Trophoblast cell (in vitro differentiated cells and primary cell): ENCODE measurements around the gene THOP1.
"Not testable (repeated sequence)": the region's sequence is repeated elsewhere in the genome, so short reads cannot be mapped to it uniquely, and the experiment has no call there.

Experiments
- DNase-seq, 2 donors: peaks; one replicate each; pipeline ENCODE4 v3.0.0-alpha.2; 2016
- H2AFZ ChIP-seq: 2 replicates; pipeline ENCODE4 v1.6.1; 2013; ENCODE audit warnings: low read length, moderate library complexity, mild to moderate bottlenecking; ENCODE audit not compliant: insufficient read depth, poor library complexity
- H2AK5ac ChIP-seq: 2 replicates; pipeline ENCODE4 v1.6.1; 2013; ENCODE audit warnings: mild to moderate bottlenecking, low read length
- H2BK120ac ChIP-seq: 2 replicates; pipeline ENCODE4 v1.6.1; 2013; ENCODE audit warnings: low read length, mild to moderate bottlenecking, moderate library complexity; ENCODE audit not compliant: insufficient read depth, poor library complexity
- H2BK12ac ChIP-seq: 2 replicates; pipeline ENCODE4 v1.6.1; 2013; ENCODE audit warnings: mild to moderate bottlenecking, low read length, moderate library complexity
- H2BK5ac ChIP-seq: 2 replicates; pipeline ENCODE4 v1.6.1; 2013; ENCODE audit warnings: low read length, low read depth, moderate library complexity, mild to moderate bottlenecking; ENCODE audit not compliant: poor library complexity
- H3K14ac ChIP-seq: 2 replicates; pipeline ENCODE4 v1.6.1; 2013; ENCODE audit warnings: mild to moderate bottlenecking, low read length
- H3K18ac ChIP-seq: 2 replicates; pipeline ENCODE4 v1.6.1; 2013; ENCODE audit warnings: mild to moderate bottlenecking, low read length
- H3K23ac ChIP-seq: 2 replicates; pipeline ENCODE4 v1.6.1; 2013; ENCODE audit warnings: low read length
- H3K27ac ChIP-seq: 2 replicates; pipeline ENCODE4 v1.5.1; 2013; ENCODE audit warnings: low read depth, mild to moderate bottlenecking, inconsistent platforms, low read length, moderate library complexity
- H3K27me3 ChIP-seq: 2 replicates; pipeline ENCODE4 v1.6.1; 2013; ENCODE audit warnings: inconsistent platforms, mild to moderate bottlenecking, low read length, moderate library complexity; ENCODE audit not compliant: insufficient read depth
- H3K36me3 ChIP-seq, 2 experiments: 1 replicate in 1 of 2; 2 replicates in 1 of 2; pipeline ENCODE4 v1.6.1; 2013; ENCODE audit warnings: low read length in 2 of 2, mild to moderate bottlenecking in 2 of 2, moderate library complexity in 1 of 2; ENCODE audit not compliant: insufficient read depth in 2 of 2, control insufficient read depth in 1 of 2
- H3K4ac ChIP-seq: 2 replicates; pipeline ENCODE4 v1.6.1; 2013; ENCODE audit warnings: low read depth, mild to moderate bottlenecking, low read length, moderate library complexity
- H3K4me1 ChIP-seq, 2 experiments: 1 replicate in 1 of 2; 2 replicates in 1 of 2; pipeline ENCODE4 v1.6.1; 2013; ENCODE audit warnings: low read length in 2 of 2, mild to moderate bottlenecking in 2 of 2, moderate library complexity in 1 of 2; ENCODE audit not compliant: insufficient read depth in 2 of 2, control insufficient read depth in 1 of 2
- H3K4me2 ChIP-seq: 2 replicates; pipeline ENCODE4 v1.6.1; 2013; ENCODE audit warnings: inconsistent platforms, mild to moderate bottlenecking, low read length, moderate library complexity
- H3K4me3 ChIP-seq: 2 replicates; pipeline ENCODE4 v1.5.1; 2013; ENCODE audit warnings: mild to moderate bottlenecking, low read depth, low read length, inconsistent platforms
- H3K79me1 ChIP-seq: one replicate; pipeline ENCODE4 v1.6.1; 2013; ENCODE audit warnings: low read length
- H3K79me2 ChIP-seq: 2 replicates; pipeline ENCODE4 v1.6.1; 2013; ENCODE audit warnings: low read length, mild to moderate bottlenecking; ENCODE audit not compliant: control insufficient read depth, insufficient read depth, poor library complexity
- H3K9ac ChIP-seq: 2 replicates; pipeline ENCODE4 v1.6.1; 2013; ENCODE audit warnings: mild to moderate bottlenecking, low read length
- H3K9me3 ChIP-seq: 2 replicates; pipeline ENCODE4 v1.6.1; 2013; ENCODE audit warnings: low read depth, mild to moderate bottlenecking, control low read depth, inconsistent platforms, low read length; ENCODE audit not compliant: insufficient read depth
- H4K12ac ChIP-seq: 2 replicates; pipeline ENCODE4 v1.6.1; 2013; ENCODE audit warnings: low read depth, mild to moderate bottlenecking, low read length, moderate library complexity
- H4K8ac ChIP-seq: 2 replicates; pipeline ENCODE4 v1.6.1; 2013; ENCODE audit warnings: low read depth, mild to moderate bottlenecking, low read length, moderate library complexity
- H4K91ac ChIP-seq: one replicate; pipeline ENCODE4 v1.6.1; 2013; ENCODE audit warnings: low read depth, mild to moderate bottlenecking, low read length, moderate library complexity
- WGBS: extraction: QIAGEN DNeasy Blood & Tissue Kit; methylation state at CpG from one replicate; pipeline ENCODE4 v1.1.7; 2013; ENCODE audit warnings: missing lambda C conversion rate; ENCODE audit not compliant: insufficient read length, insufficient coverage; ENCODE audit errors: extremely low coverage; 5-methylcytosine and 5-hydroxymethylcytosine counted together

Gene THOP1

DNA sequence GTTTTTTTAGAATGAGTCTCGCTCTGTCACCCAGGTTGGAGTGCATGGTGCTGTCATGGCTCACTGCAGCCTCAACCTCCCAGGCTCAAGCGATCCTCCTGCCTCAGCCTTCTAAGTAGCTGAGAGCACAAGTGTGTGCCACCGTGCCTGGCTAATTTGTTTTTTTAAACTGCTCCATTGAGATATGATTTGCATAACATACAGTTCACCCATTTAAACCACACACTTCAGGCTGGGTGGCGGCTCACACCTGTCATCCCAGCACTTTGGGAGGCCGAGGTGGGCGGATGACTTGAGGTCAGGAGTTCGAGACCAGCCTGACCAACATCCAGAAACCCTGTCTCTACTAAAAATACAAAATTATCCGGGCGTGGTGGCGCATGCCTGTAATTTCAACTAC, 7.4 kb downstream of the THOP1 start:
- H2BK120ac ChIP-seq, H4K12ac ChIP-seq, H4K91ac ChIP-seq, H3K9ac ChIP-seq, H4K8ac ChIP-seq, H3K23ac ChIP-seq, H3K18ac ChIP-seq, H3K4me3 ChIP-seq, H3K27ac ChIP-seq, H2AK5ac ChIP-seq, DNase-seq, H3K4ac ChIP-seq, H2BK12ac ChIP-seq, H3K27me3 ChIP-seq, H3K9me3 ChIP-seq, H3K79me1 ChIP-seq, H3K79me2 ChIP-seq, H3K14ac ChIP-seq, H2BK5ac ChIP-seq, H2AFZ ChIP-seq, H3K4me2 ChIP-seq, H3K4me1 ChIP-seq: not testable (repeated sequence)
- no CpG with 5 or more reads among the region's 10 CpGs for WGBS
- H3K36me3 ChIP-seq = peaks cover 69 to 79% of the 10 kb centered on the region in 2 experiments

DNA sequence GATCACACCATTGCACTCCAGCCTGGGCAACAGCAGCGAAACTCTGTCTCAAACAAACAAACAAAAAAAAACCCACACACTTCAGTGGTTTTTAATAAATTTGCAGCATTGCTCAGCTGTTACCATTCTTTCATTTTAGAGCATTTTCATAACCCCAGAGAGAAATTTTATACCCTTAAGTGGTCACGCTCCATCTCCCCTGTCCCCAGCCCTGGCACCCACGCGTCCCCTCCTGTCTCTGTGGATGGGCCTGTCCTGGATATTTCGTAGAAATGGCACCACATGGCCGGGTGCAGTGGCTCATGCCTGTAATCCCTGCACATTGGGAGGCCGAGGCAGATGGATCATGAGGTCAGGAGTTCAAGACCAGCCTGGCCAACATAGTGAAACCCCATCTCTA, 7.8 kb downstream of the THOP1 start:
- WGBS = no CpG with 5 or more reads among the region's 7 CpGs
- H3K36me3 ChIP-seq = peaks cover 69 to 80% of the 10 kb centered on the region in 2 experiments
- H3K23ac ChIP-seq = no peak overlapping the region
- H2BK12ac ChIP-seq = no peak overlapping the region
- H2AK5ac ChIP-seq = no peak overlapping the region
- H3K18ac ChIP-seq = no peak overlapping the region
- peaks cover 3% of the 10 kb centered on the region for H3K9me3 ChIP-seq
- no peak overlapping the region for H3K9ac ChIP-seq
- H3K4ac ChIP-seq = no peak overlapping the region
- no peak overlapping the region for H3K27ac ChIP-seq
- H2BK5ac ChIP-seq = no peak overlapping the region
- H4K91ac ChIP-seq = no peak overlapping the region
- peaks cover 0 to under 1% of the 10 kb centered on the region in 2 experiments for H3K4me1 ChIP-seq
- H2BK120ac ChIP-seq = no peak overlapping the region
- no peak overlapping the region for H4K12ac ChIP-seq
- H4K8ac ChIP-seq = no peak overlapping the region
- H3K4me2 ChIP-seq = no peak overlapping the region
- H3K79me2 ChIP-seq = no peaks in the 10 kb centered on the region
- DNase-seq = no peak
- no peaks in the 10 kb centered on the region for H3K79me1 ChIP-seq
- H3K27me3 ChIP-seq = no peaks in the 10 kb centered on the region
- no peak overlapping the region for H2AFZ ChIP-seq
- H3K4me3 ChIP-seq = no peak overlapping the region
- H3K14ac ChIP-seq = no peak overlapping the region

DNA sequence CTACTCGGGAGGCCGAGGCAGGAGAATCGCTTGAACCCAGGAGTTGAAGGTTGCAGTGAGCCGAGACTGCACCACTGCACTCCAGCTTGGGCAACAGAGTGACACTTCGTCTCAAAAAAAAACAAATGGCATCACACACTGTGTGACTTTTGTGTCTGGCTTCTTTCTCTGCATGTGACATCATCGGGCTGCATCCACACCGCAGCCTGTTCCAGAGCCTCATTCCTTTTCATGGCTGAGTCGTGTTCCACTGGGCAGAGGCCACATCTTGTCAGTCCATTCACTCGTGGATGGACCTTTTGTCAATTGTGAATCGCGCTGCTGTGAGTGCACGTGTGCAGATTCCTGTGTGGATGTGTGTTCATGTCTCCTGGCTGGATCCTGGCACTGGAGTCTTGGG, 8.3 kb downstream of the THOP1 start:
- no CpG with 5 or more reads among the region's 12 CpGs for WGBS
- Histone ChIP-seq H3K4me3 (no peak overlapping the region), H3K36me3 (peaks cover 73 to 83% of the 10 kb centered on the region in 2 experiments), H3K18ac (no peak overlapping the region), H3K79me2 (no peaks in the 10 kb centered on the region), H4K8ac (no peak overlapping the region), H3K27me3 (no peaks in the 10 kb centered on the region), H3K23ac (no peak overlapping the region), H2AK5ac (no peak overlapping the region), H4K91ac (no peak overlapping the region), H3K27ac (no peak overlapping the region), H3K79me1 (peaks cover 3% of the 10 kb centered on the region), H3K9me3 (peaks cover 3% of the 10 kb centered on the region), H3K14ac (no peak overlapping the region), H4K12ac (no peak overlapping the region), H2BK120ac (no peak overlapping the region), H3K4me1 (peaks cover 4 to 5% of the 10 kb centered on the region in 2 experiments), H3K4ac (no peak overlapping the region), H2AFZ (no peak overlapping the region), H3K4me2 (no peak overlapping the region), H2BK5ac (no peak overlapping the region), H3K9ac (no peak overlapping the region), H2BK12ac (no peak overlapping the region)
- DNase-seq = no peak

DNA sequence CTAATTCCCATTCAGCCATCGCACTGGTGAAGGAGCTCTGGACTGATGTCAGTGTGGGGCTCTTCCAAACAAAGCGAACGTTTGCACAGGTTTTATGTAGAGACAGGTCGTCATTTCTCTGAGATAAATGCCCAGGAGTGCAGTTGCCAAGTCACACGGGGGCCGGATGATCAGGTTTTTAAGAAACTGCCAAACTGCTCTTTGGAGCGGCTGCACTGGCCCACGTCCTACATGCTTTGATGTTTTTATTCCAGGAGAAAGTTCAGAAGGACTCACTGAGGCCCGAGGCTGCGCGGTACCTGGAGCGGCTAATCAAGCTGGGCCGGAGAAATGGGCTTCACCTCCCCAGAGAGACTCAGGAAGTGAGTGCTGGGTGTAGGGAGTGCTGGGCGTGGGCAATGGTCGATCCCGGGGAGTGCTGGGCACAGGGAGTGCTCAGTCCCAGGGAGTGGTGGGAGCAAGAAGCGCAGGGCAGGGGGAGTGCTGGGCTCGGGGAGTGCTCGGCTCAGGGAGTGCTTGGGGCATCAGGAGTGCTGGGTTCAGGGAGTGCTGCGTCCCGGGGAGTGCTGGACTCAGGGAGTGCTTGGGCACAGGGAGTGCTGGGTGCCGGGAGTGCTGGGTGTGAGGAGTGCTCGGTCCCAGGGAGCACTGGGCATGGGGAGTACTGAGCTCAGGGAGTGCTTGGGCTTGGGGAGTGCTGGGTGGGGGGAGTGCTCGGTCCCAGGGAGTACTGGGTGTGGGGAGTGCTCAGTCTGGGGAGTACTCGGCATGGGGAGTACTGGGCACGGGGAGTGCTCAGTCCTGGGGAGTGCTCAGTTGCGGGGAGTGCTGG, 10.7 kb downstream of the THOP1 start:
- Histone ChIP-seq H2AFZ (no peak overlapping the region), H3K9me3 (peaks cover 3% of the 10 kb centered on the region), H3K18ac (no peak overlapping the region), H3K27ac (no peak overlapping the region), H2AK5ac (no peak overlapping the region), H4K8ac (no peak overlapping the region), H3K36me3 (peaks cover 80 to 81% of the 10 kb centered on the region in 2 experiments), H3K23ac (no peak overlapping the region), H3K4me1 (peaks cover 10% of the 10 kb centered on the region in 2 experiments), H3K79me1 (peaks cover 5% of the 10 kb centered on the region), H3K79me2 (no peaks in the 10 kb centered on the region), H4K12ac (no peak overlapping the region), H4K91ac (no peak overlapping the region), H3K27me3 (no peaks in the 10 kb centered on the region), H3K4me2 (no peak overlapping the region), H3K4me3 (no peak overlapping the region), H2BK12ac (no peak overlapping the region), H3K14ac (no peak overlapping the region), H3K9ac (no peak overlapping the region), H2BK5ac (no peak overlapping the region), H2BK120ac (no peak overlapping the region), H3K4ac (no peak overlapping the region)
- WGBS = no CpG with 5 or more reads among the region's 27 CpGs
- DNase-seq = no peak
